ENCODE measurements around the gene PTPRN2. TPM values are rescaled to one million over a fixed set of nuclear protein-coding genes. Genes with fewer than 3 reads are reported as not detected.

PTPRN2 gene
- total RNA-seq, 1 donor from 2014 or later, result 15.4 TPM

DNA sequence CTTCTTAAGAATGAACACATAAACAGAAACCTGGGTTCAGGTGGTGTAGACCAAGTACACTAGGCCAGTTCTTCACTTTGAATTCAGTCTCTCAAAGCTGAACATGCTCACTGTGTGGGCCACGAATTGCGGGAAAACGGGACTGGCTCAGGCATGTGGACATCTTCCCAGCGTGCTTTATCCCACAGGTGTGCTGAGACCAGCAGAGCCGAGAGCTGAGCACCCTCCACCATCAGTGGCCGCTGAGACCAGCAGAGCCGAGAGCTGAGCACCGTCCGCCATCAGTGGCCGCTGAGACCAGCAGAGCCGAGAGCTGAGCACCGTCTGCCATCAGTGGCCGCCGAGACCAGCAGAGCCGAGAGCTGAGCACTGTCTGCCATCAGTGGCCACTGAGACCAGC, 985.5 kb downstream of the PTPRN2 start:
- Mint-ChIP-seq H3K4me3 (no peak overlapping the region), H3K4me1 (ENCODE audit: unreplicated experiment) (peaks cover 13% of the 10 kb centered on the region), H3K27me3 (no peaks in the 10 kb centered on the region), H3K9me3 (no peaks in the 10 kb centered on the region), H3K36me3 (no peaks in the 10 kb centered on the region), H3K27ac (no peak overlapping the region)
- DNase-seq (ENCODE audit: extremely low spot score, unreplicated experiment), result no peak
- TF ChIP-seq, protein P1, sequence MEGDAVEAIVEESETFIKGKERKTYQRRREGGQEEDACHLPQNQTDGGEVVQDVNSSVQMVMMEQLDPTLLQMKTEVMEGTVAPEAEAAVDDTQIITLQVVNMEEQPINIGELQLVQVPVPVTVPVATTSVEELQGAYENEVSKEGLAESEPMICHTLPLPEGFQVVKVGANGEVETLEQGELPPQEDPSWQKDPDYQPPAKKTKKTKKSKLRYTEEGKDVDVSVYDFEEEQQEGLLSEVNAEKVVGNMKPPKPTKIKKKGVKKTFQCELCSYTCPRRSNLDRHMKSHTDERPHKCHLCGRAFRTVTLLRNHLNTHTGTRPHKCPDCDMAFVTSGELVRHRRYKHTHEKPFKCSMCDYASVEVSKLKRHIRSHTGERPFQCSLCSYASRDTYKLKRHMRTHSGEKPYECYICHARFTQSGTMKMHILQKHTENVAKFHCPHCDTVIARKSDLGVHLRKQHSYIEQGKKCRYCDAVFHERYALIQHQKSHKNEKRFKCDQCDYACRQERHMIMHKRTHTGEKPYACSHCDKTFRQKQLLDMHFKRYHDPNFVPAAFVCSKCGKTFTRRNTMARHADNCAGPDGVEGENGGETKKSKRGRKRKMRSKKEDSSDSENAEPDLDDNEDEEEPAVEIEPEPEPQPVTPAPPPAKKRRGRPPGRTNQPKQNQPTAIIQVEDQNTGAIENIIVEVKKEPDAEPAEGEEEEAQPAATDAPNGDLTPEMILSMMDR (conservative IDR thresholded peaks at IDR 0.05), result no peak

DNA sequence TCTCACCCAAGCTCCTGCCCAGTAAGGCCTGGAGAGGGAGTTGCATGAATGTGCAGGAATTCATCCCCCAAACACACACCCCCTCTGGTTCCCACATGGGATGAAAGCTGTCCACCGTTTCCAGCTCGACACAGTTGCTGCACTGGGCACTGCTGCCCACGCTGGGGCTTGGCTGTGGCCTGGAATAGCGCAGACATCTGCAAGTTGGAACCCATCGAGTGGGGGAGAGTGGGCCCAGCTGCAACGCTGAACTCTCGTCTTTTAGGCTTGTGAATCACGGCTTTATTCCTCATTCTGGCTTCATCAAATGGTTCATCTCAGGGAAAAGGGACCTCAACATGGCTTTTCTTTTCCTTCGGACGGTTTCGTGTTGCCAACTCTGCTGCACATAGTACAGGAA, 986.1 kb downstream of the PTPRN2 start:
- TF ChIP-seq, protein P1 (conservative IDR thresholded peaks at IDR 0.05), result no peak
- no peak overlapping the region for H3K27ac Mint-ChIP-seq

DNA sequence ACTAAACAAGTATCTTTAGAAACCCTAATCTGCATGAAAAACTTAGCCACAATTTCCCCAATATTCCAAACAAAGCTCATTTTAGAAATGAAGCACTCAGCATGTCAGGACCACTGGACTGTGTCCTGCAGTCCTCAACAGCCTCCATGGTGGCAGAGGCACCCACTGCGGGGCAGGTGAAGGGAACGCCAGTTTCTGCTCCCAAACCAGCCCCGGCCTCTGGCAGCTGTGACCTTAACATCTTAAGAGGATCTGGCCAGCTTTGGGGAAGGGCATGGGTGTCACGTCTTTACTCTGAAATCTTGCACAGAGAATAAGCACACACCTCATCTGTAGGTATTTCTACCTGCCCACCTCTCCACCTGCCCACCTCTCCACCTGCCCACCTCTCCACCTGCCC, 988.1 kb downstream of the PTPRN2 start:
- Mint-ChIP-seq H3K4me3 (no peak overlapping the region), H3K4me1 (ENCODE audit: unreplicated experiment) (peaks cover 12% of the 10 kb centered on the region), H3K27me3 (no peaks in the 10 kb centered on the region), H3K36me3 (no peaks in the 10 kb centered on the region), H3K27ac (no peak overlapping the region), H3K9me3 (no peaks in the 10 kb centered on the region)
- DNase-seq (ENCODE audit: extremely low spot score, unreplicated experiment), result no peak
- TF ChIP-seq, protein P1 (conservative IDR thresholded peaks at IDR 0.05), result no peak

More for the DNA sequence above, 986.1 kb downstream of the PTPRN2 start:
- no peak overlapping the region for H3K4me3 Mint-ChIP-seq
- no peak for DNase-seq (ENCODE audit: extremely low spot score, unreplicated experiment)
- H3K36me3 Mint-ChIP-seq, result no peaks in the 10 kb centered on the region
- H3K27me3 Mint-ChIP-seq, result no peaks in the 10 kb centered on the region
- H3K9me3 Mint-ChIP-seq, result no peaks in the 10 kb centered on the region
- peaks cover 13% of the 10 kb centered on the region for H3K4me1 Mint-ChIP-seq (ENCODE audit: unreplicated experiment)

DNA sequence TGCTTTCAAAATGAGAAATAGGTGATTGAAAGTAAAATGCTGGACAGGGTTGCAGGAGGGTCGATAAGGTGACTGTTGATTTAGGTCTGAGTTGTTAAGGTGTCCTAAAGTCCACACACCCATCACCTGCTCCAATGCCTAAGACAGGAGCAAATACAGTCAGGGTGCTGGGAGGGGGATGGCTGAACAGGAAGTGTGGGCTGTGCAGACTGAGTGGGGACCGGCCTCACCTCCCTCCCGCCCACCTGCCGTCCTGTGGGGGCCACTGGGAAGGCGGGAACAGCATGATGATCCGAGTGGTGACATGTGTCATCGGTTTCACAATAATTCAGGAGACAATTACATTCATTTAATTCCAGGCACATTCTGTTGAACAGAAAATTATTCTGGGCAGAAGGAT, 990.1 kb downstream of the PTPRN2 start:
- Mint-ChIP-seq H3K27ac (no peak overlapping the region), H3K9me3 (no peaks in the 10 kb centered on the region), H3K36me3 (no peaks in the 10 kb centered on the region), H3K27me3 (no peaks in the 10 kb centered on the region), H3K4me3 (no peak overlapping the region), H3K4me1 (ENCODE audit: unreplicated experiment) (peaks cover 9% of the 10 kb centered on the region)
- no peak for DNase-seq (ENCODE audit: extremely low spot score, unreplicated experiment)
- TF ChIP-seq, protein P1 (conservative IDR thresholded peaks at IDR 0.05), result no peak

DNA sequence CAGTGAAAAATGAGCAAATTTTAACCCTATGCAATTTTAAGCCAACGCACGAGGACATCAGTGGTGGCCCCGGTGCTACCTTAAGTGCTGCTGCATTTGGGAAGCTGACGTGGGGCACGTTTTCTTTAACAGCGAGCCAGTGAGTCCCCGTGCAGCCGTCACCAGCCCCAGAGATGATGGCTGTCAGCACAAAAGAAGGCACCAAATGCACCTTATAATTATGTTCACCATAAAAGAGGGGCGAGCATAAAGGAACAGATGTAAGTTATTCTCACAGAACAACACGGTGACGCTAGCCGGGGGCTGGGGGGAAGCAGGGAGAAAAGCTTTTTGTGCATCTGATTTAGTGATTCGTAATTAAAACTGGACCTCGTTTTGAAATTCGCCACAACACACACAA, 990.7 kb downstream of the PTPRN2 start:
- H3K36me3 Mint-ChIP-seq, result no peaks in the 10 kb centered on the region
- H3K4me1 Mint-ChIP-seq (ENCODE audit: unreplicated experiment), result peaks cover 9% of the 10 kb centered on the region
- TF ChIP-seq, protein P1 (conservative IDR thresholded peaks at IDR 0.05), result no peak
- no peak overlapping the region for H3K27ac Mint-ChIP-seq
- H3K4me3 Mint-ChIP-seq, result no peak overlapping the region
- H3K27me3 Mint-ChIP-seq, result peaks cover 3% of the 10 kb centered on the region
- H3K9me3 Mint-ChIP-seq, result no peaks in the 10 kb centered on the region
- DNase-seq (ENCODE audit: extremely low spot score, unreplicated experiment), result no peak

DNA sequence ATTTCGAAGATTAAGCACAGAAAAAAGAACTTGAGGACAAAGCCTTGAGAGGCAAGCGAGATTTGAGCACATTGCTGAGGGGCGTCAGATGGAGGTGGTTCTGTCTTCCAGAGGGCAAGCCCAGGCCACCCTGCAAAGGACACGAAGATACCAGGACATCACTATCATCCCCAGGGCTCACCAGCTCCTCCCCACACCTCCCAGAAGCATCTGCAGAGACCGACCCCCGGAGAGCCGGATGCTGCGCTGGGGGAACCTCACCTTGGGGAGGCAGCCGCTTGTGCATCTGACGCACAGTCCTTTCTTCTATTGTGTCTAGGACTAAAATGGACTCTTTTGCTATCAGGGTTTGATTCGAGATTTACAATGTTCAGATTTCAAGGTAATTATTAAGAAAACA, 991.2 kb downstream of the PTPRN2 start:
- DNase-seq (ENCODE audit: extremely low spot score, unreplicated experiment), result no peak
- Mint-ChIP-seq H3K36me3 (no peaks in the 10 kb centered on the region), H3K27ac (no peak overlapping the region), H3K9me3 (no peaks in the 10 kb centered on the region), H3K4me3 (no peak overlapping the region), H3K4me1 (ENCODE audit: unreplicated experiment) (peaks cover 9% of the 10 kb centered on the region), H3K27me3 (peaks cover 3% of the 10 kb centered on the region)
- TF ChIP-seq, protein P1 (conservative IDR thresholded peaks at IDR 0.05), result no peak

All from type B pancreatic cell (in vitro differentiated cells).